Fibroblast of lung (primary cell): ENCODE measurements around the gene FAM20C.

Experiments
- EZH2 ChIP-seq: IDR thresholded peaks from 2 replicates; pipeline ENCODE4 v1.5.1; 2012; ENCODE audit warnings: low read length, control low read depth, mild to moderate bottlenecking; ENCODE audit errors: missing control alignments
- TF ChIP-seq, protein P1 (sequence below), 2 donors: IDR thresholded peaks in 1 of 2; conservative IDR thresholded peaks in 1 of 2; 1 replicate in 1 of 2; 2 replicates in 1 of 2; pipeline ENCODE4 v1.5.1; 2011 to 2012; ENCODE audit warnings: low read length in 2 of 2, control low read depth in 1 of 2, inconsistent platforms in 1 of 2, low read depth in 1 of 2, mild to moderate bottlenecking in 1 of 2

DNA sequence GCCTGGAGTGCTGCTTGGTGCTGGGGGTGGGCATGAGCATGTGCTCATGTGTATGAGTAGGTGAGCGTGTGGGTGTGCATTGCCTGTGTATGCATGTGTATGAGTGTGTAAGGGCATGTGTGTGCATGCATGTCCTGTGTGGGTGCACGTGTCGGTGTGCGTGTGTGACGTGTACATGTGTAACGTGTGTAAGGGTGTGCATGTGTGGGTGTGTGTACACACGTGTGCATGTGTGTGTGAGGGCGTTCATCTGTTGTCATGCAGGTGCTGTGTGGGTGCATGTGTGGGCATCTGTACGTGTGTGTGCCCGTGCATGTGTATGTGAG, 30.3 kb downstream of the FAM20C start:
- TF ChIP-seq EZH2: no peak
- TF ChIP-seq, protein P1, sequence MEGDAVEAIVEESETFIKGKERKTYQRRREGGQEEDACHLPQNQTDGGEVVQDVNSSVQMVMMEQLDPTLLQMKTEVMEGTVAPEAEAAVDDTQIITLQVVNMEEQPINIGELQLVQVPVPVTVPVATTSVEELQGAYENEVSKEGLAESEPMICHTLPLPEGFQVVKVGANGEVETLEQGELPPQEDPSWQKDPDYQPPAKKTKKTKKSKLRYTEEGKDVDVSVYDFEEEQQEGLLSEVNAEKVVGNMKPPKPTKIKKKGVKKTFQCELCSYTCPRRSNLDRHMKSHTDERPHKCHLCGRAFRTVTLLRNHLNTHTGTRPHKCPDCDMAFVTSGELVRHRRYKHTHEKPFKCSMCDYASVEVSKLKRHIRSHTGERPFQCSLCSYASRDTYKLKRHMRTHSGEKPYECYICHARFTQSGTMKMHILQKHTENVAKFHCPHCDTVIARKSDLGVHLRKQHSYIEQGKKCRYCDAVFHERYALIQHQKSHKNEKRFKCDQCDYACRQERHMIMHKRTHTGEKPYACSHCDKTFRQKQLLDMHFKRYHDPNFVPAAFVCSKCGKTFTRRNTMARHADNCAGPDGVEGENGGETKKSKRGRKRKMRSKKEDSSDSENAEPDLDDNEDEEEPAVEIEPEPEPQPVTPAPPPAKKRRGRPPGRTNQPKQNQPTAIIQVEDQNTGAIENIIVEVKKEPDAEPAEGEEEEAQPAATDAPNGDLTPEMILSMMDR (conservative IDR thresholded peaks at IDR 0.05 in 1 of 2, IDR thresholded peaks at IDR 0.05 in 1 of 2; ENCODE audit: low read depth in 1 of 2, low read length in 2 of 2): no peak
